ENCODE results near the gene PARD6A.
A peak's percentile ranks its signal among the peaks of the same experiment; 100 is the strongest.

- TF ChIP-seq CTCF (conservative IDR thresholded peaks at IDR 0.05; ENCODE audit: low read length) = peak; percentile 56
- no peak for TF ChIP-seq EZH2phosphoT487 (IDR thresholded peaks at IDR 0.05; ENCODE audit: borderline replicate concordance)
Measured at GRCh38 chr16:67663151-67663876, 2.6 kb downstream of the PARD6A start.

Data from Loucy (cell line).